Choroid plexus epithelial cell (primary cell): ENCODE results near the gene SPA17.

ENCODE experiments used
- DNase-seq: peaks from one replicate; pipeline ENCODE4 v3.0.0-alpha.2; 2010; ENCODE audit warnings: low read depth
- H3K4me3 ChIP-seq: 2 replicates; pipeline ENCODE4 v1.5.1; 2011; ENCODE audit warnings: low read depth, mild to moderate bottlenecking, control low read depth, low read length, moderate library complexity
- CTCF ChIP-seq: conservative IDR thresholded peaks from 2 replicates; pipeline ENCODE4 v1.5.1; 2011; ENCODE audit warnings: low read depth, mild to moderate bottlenecking, control low read depth, inconsistent platforms, low read length, moderate library complexity

SPA17 gene

GRCh38 chr11:124673333-124674167, at the start of gene SPA17, which contains the start of gene SIAE:
SPA17 (plus strand) TSS chr11:124673904; CDS start chr11:124675265, 1,361 bp downstream.
SIAE (minus strand) TSS chr11:124673739; CDS start chr11:124673708, 31 bp downstream.
- DNase-seq, result peak; percentile 98

GRCh38 chr11:124625504-124626168, 48.1 kb upstream of the SPA17 start:
- DNase-seq, result no peak

More at GRCh38 chr11:124673333-124674167, at the start of gene SPA17, which contains the start of gene SIAE:
- TF ChIP-seq CTCF, result no peak
- peak within 1 kb of the TSS; percentile 81 for H3K4me3 ChIP-seq

GRCh38 chr11:124627546-124627945, 46.2 kb upstream of the SPA17 start:
- peak; percentile 11 for DNase-seq
- TF ChIP-seq CTCF, result no peak
- no peak overlapping the region for H3K4me3 ChIP-seq

More at GRCh38 chr11:124625504-124626168, 48.1 kb upstream of the SPA17 start:
- no peak for TF ChIP-seq CTCF
- no peak overlapping the region for H3K4me3 ChIP-seq

- no peak for DNase-seq
- H3K4me3 ChIP-seq, result no peak overlapping the region
- no peak for TF ChIP-seq CTCF
These were observed 43.7 kb upstream of the SPA17 start for GRCh38 chr11:124629961-124630360.

GRCh38 chr11:124633355-124633754, 40.3 kb upstream of the SPA17 start:
- TF ChIP-seq CTCF, result peak; percentile 70
- DNase-seq, result peak; percentile 64
- H3K4me3 ChIP-seq, result no peak overlapping the region

- no peak for DNase-seq
- no peak for TF ChIP-seq CTCF
- H3K4me3 ChIP-seq, result no peak overlapping the region
These were observed 37.8 kb upstream of the SPA17 start for GRCh38 chr11:124635932-124636331.

GRCh38 chr11:124638500-124638899, 35.2 kb upstream of the SPA17 start:
- DNase-seq, result no peak
- H3K4me3 ChIP-seq, result no peak overlapping the region
- TF ChIP-seq CTCF, result no peak
